Hepatocyte (in vitro differentiated cells): ENCODE results near the gene TIGD6. TPM values are rescaled to one million over a fixed set of nuclear protein-coding genes. Genes with fewer than 3 reads are reported as not detected.

Source experiments
- DNase-seq: peaks from one replicate; pipeline ENCODE4 v3.0.0-alpha.2; 2016; ENCODE audit warnings: low spot score
- H2AFZ ChIP-seq: fragments of 200-600 bp; sonication (generic); 2 replicates; pipeline ENCODE4 v1.6.0; 2016; ENCODE audit warnings: antibody characterized with exemption, mild to moderate bottlenecking
- H3K27ac ChIP-seq: fragments of 200-600 bp; sonication (generic); 2 replicates; pipeline ENCODE4 v1.5.1; 2016; ENCODE audit warnings: mild to moderate bottlenecking
- H3K27me3 ChIP-seq: fragments of 200-600 bp; sonication (generic); 2 replicates; pipeline ENCODE4 v1.6.1; 2016
- H3K36me3 ChIP-seq: fragments of 200-600 bp; sonication (generic); replicated peaks from 2 replicates; pipeline ENCODE4 v1.5.1; 2016; ENCODE audit warnings: low read depth; ENCODE audit not compliant: insufficient read depth
- H3K4me1 ChIP-seq: fragments of 200-600 bp; sonication (generic); 2 replicates; pipeline ENCODE4 v1.5.1; 2016; ENCODE audit warnings: mild to moderate bottlenecking, moderate library complexity; ENCODE audit not compliant: insufficient read depth
- H3K4me2 ChIP-seq: fragments of 200-600 bp; sonication (generic); 2 replicates; pipeline ENCODE4 v1.6.0; 2016
- H3K4me3 ChIP-seq: fragments of 200-600 bp; sonication (generic); 2 replicates; pipeline ENCODE4 v1.5.1; 2016; ENCODE audit warnings: mild to moderate bottlenecking
- H3K79me2 ChIP-seq: fragments of 200-600 bp; sonication (generic); 2 replicates; pipeline ENCODE4 v1.6.0; 2017; ENCODE audit warnings: mild to moderate bottlenecking
- H3K9me2 ChIP-seq: fragments of 200-600 bp; sonication (generic); replicated peaks from 2 replicates; pipeline ENCODE4 v1.6.0; 2017; ENCODE audit warnings: mild to moderate bottlenecking; ENCODE audit not compliant: insufficient read depth
- H3K9me3 ChIP-seq: fragments of 200-600 bp; sonication (generic); 2 replicates; pipeline ENCODE4 v1.5.1; 2016; ENCODE audit warnings: low read depth, mild to moderate bottlenecking
- H4K20me1 ChIP-seq: fragments of 200-600 bp; sonication (generic); 2 replicates; pipeline ENCODE4 v1.6.0; 2016; ENCODE audit warnings: mild to moderate bottlenecking; ENCODE audit not compliant: insufficient read depth, poor library complexity, severe bottlenecking
- EZH2 ChIP-seq: fragments of 200-600 bp; sonication (generic); IDR thresholded peaks from 2 replicates; pipeline ENCODE4 v1.6.1; 2016; ENCODE audit warnings: antibody characterized with exemption, mild to moderate bottlenecking, borderline replicate concordance
- EZH2phosphoT487 ChIP-seq: fragments of 200-600 bp; sonication (generic); IDR thresholded peaks from one replicate; pipeline ENCODE4 v1.6.1; 2018; ENCODE audit warnings: antibody characterized with exemption, mild to moderate bottlenecking, low read depth, moderate library complexity; ENCODE audit not compliant: unreplicated experiment, severe bottlenecking
- WGBS: methylation state at CpG from one replicate; pipeline ENCODE4 v1.1.6; 2016; ENCODE audit warnings: low lambda C conversion rate; ENCODE audit errors: missing lambda C conversion rate; 5-methylcytosine and 5-hydroxymethylcytosine counted together
- polyA plus RNA-seq: library from polyadenylated mRNA; unstranded; fragments of >200 nt; fragmentation: Nextera tagmentation; extraction: Ambion mirVana; gene quantifications from 2 replicates; pipeline ENCODE4 v1.2.1, GENCODE V29; 2016
- total RNA-seq: library from RNA; depleted of rRNA; stranded (reverse); fragments of >200 nt; gene quantifications from 2 replicates; pipeline ENCODE4 v1.2.3, GENCODE V29; 2014
- TF ChIP-seq, protein P1 (sequence below): fragments of 200-600 bp; sonication (generic); IDR thresholded peaks from 2 replicates; pipeline ENCODE4 v1.5.1; 2016; ENCODE audit warnings: antibody characterized with exemption, mild to moderate bottlenecking; ENCODE audit not compliant: poor library complexity

TIGD6 gene
- total and polyA plus RNA-seq, 2 experiments from 2014 or later = 4.6 to 5.0 TPM

DNA sequence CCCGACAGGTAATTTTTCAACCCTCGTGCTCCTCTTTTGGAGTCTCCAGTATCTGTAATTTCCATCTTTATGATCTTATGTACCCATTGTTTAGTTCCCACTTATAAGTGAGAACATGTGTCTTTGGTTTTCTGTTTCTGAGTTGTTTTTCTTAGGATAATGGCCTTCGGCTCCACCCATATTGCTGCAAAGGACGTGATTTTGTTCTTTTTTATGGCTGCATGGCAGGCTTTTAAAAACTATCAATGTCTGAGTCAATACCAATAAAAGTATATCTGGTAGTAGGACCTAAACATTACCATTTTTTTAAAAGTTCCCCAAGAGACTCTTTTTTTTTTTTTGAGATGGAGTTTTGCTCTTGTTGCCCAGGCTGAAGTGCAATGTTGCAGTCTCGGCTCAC, 43.8 kb downstream of the TIGD6 start:
- no peaks in the 10 kb centered on the region for H3K36me3 ChIP-seq
- H2AFZ ChIP-seq = no peak overlapping the region
- no peaks in the 10 kb centered on the region for H3K9me3 ChIP-seq
- DNase-seq = no peak
- no peak overlapping the region for H3K4me3 ChIP-seq
- H3K4me2 ChIP-seq = no peak overlapping the region
- peaks cover 9% of the 10 kb centered on the region for H3K4me1 ChIP-seq
- TF ChIP-seq, protein P1, sequence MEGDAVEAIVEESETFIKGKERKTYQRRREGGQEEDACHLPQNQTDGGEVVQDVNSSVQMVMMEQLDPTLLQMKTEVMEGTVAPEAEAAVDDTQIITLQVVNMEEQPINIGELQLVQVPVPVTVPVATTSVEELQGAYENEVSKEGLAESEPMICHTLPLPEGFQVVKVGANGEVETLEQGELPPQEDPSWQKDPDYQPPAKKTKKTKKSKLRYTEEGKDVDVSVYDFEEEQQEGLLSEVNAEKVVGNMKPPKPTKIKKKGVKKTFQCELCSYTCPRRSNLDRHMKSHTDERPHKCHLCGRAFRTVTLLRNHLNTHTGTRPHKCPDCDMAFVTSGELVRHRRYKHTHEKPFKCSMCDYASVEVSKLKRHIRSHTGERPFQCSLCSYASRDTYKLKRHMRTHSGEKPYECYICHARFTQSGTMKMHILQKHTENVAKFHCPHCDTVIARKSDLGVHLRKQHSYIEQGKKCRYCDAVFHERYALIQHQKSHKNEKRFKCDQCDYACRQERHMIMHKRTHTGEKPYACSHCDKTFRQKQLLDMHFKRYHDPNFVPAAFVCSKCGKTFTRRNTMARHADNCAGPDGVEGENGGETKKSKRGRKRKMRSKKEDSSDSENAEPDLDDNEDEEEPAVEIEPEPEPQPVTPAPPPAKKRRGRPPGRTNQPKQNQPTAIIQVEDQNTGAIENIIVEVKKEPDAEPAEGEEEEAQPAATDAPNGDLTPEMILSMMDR = no peak
- TF ChIP-seq EZH2 = no peak
- no peak for TF ChIP-seq EZH2phosphoT487
- peak overlapping the region; percentile 71 for H3K27ac ChIP-seq
- H3K9me2 ChIP-seq = no peaks in the 10 kb centered on the region
- 53% methylated on average over 5 of the region's 5 CpGs for WGBS
- no peaks in the 10 kb centered on the region for H4K20me1 ChIP-seq
- peaks cover 9% of the 10 kb centered on the region for H3K79me2 ChIP-seq
- H3K27me3 ChIP-seq = no peaks in the 10 kb centered on the region

DNA sequence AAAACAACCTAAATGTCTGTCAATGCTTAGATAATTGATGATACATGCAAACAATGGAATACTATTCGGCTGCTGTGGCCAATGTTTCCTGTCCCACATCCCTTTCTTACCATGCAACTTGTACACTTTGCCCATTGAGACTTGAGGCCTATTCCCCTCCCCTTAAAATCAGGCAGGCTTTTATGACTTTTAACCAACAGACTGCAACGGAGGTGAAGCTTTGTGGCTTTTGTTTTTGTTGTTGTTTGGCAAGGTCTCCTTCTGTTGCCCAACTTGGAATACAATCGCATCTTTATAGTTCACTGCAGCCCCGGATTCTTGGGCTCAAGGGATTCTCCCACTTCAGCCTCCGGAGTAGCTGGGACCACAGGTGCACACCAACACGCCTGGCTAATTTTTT, 45.7 kb downstream of the TIGD6 start:
- TF ChIP-seq, protein P1 = no peak
- TF ChIP-seq EZH2 = no peak
- TF ChIP-seq EZH2phosphoT487 = no peak
- 86% methylated on average over 6 of the region's 6 CpGs for WGBS

DNA sequence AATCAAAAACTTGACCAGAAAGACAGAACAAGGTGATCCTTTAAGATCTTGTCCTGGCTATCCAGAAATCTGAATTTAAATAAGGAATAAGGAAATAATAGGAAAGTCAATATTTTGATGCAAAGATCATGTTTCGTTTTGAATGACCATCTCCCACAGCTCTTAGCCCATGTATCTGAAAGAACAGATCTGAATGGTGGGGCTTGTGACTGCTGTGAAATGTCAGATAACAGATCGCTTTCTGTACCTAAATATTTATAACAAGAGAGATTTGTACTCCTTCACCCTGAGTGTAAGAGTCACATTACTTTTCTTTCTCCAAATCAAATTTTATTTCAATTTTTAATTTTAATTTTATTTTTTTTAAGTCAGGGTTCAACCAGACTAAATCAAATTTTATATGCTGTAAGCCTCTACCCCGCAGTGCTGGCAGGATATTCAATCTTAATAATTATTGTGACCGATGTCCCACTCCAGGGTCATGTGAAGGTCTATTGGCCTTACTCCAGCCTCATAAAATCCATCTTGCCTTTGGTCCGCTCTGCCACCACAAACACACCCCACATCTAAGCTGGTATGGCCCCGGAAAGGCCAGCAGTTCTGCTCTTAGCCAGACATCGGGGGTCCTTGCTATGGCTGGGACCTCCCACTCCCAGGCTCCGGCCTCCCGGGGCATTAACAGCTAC, 46.9 kb downstream of the TIGD6 start:
- H3K4me1 ChIP-seq = no peaks in the 10 kb centered on the region
- 62% methylated on average over 9 of the region's 9 CpGs for WGBS
- H3K27ac ChIP-seq = peak overlapping the region; percentile 13
- no peaks in the 10 kb centered on the region for H3K27me3 ChIP-seq
- H2AFZ ChIP-seq = no peak overlapping the region
- no peaks in the 10 kb centered on the region for H4K20me1 ChIP-seq
- no peaks in the 10 kb centered on the region for H3K9me2 ChIP-seq
- no peaks in the 10 kb centered on the region for H3K79me2 ChIP-seq
- DNase-seq = no peak
- H3K4me3 ChIP-seq = no peak overlapping the region
- TF ChIP-seq EZH2 = no peak
- TF ChIP-seq EZH2phosphoT487 = no peak
- TF ChIP-seq, protein P1 = no peak
- no peak overlapping the region for H3K4me2 ChIP-seq
- no peaks in the 10 kb centered on the region for H3K36me3 ChIP-seq
- H3K9me3 ChIP-seq = no peaks in the 10 kb centered on the region

More for the DNA sequence above, 45.7 kb downstream of the TIGD6 start:
- Histone ChIP-seq H3K79me2 (no peaks in the 10 kb centered on the region), H2AFZ (peak overlapping the region; percentile 5), H3K27me3 (no peaks in the 10 kb centered on the region), H3K9me3 (no peaks in the 10 kb centered on the region), H3K4me3 (no peak overlapping the region), H3K27ac (no peak overlapping the region), H3K9me2 (no peaks in the 10 kb centered on the region), H4K20me1 (no peaks in the 10 kb centered on the region), H3K4me1 (peaks cover 7% of the 10 kb centered on the region), H3K36me3 (no peaks in the 10 kb centered on the region), H3K4me2 (no peak overlapping the region)
- no peak for DNase-seq
